ENCODE measurements around the gene GASK1A.

Gene GASK1A

GRCh38 chr3:43091481-43091880 lies 112.4 kb downstream of the GASK1A start:
- no peak for TF ChIP-seq ZNF8 (CRISPR knock-in tag; IDR thresholded peaks at IDR 0.05)
- no peak for TF ChIP-seq ARNTL (CRISPR knock-in tag; IDR thresholded peaks at IDR 0.05; ENCODE audit: borderline replicate concordance, low read depth)
- TF ChIP-seq ZNF70 (CRISPR knock-in tag; IDR thresholded peaks at IDR 0.05) = no peak
- no peak for TF ChIP-seq TOX (CRISPR knock-in tag; IDR thresholded peaks at IDR 0.05; ENCODE audit: borderline replicate concordance)
- no peak for TF ChIP-seq ZFP30 (CRISPR knock-in tag; IDR thresholded peaks at IDR 0.05)
- no peak for TF ChIP-seq SNAI2 (CRISPR knock-in tag; IDR thresholded peaks at IDR 0.05)
- no peak for TF ChIP-seq ESRRG (CRISPR knock-in tag; IDR thresholded peaks at IDR 0.05)
- no peak for TF ChIP-seq CREB5 (CRISPR knock-in tag; IDR thresholded peaks at IDR 0.05; ENCODE audit: low read depth)
- TF ChIP-seq TSHZ2 (CRISPR knock-in tag; IDR thresholded peaks at IDR 0.05) = no peak
- no peak for TF ChIP-seq GLIS3 (CRISPR knock-in tag; IDR thresholded peaks at IDR 0.05)
- no peak for TF ChIP-seq TCF4 (CRISPR knock-in tag; IDR thresholded peaks at IDR 0.05; ENCODE audit: borderline replicate concordance)
- no peak for TF ChIP-seq CSDC2 (CRISPR knock-in tag; IDR thresholded peaks at IDR 0.05)
- no peak for TF ChIP-seq PPARA (CRISPR knock-in tag; IDR thresholded peaks at IDR 0.05; ENCODE audit: borderline replicate concordance)
- TF ChIP-seq POU6F1 (CRISPR knock-in tag; IDR thresholded peaks at IDR 0.05; ENCODE audit: borderline replicate concordance, low read depth) = no peak
- TF ChIP-seq OSR1 (CRISPR knock-in tag; IDR thresholded peaks at IDR 0.05) = no peak
- no peak for TF ChIP-seq CSRNP3 (CRISPR knock-in tag; IDR thresholded peaks at IDR 0.05)
- TF ChIP-seq ZNF565 (CRISPR knock-in tag; conservative IDR thresholded peaks at IDR 0.05; ENCODE audit: low read depth) = no peak
- no peak for ATAC-seq

GRCh38 chr3:43093006-43093405 lies 113.9 kb downstream of the GASK1A start:
- no peak for ATAC-seq
- TF ChIP-seq ESRRG (CRISPR knock-in tag; IDR thresholded peaks at IDR 0.05) (no peak), ZFP30 (CRISPR knock-in tag; IDR thresholded peaks at IDR 0.05) (no peak), CSRNP3 (CRISPR knock-in tag; IDR thresholded peaks at IDR 0.05) (no peak), PATZ1 (CRISPR knock-in tag; IDR thresholded peaks at IDR 0.05; ENCODE audit: borderline replicate concordance) (no peak), ZNF8 (CRISPR knock-in tag; IDR thresholded peaks at IDR 0.05) (no peak), TSHZ2 (CRISPR knock-in tag; IDR thresholded peaks at IDR 0.05) (no peak), ZC3H10 (CRISPR knock-in tag; IDR thresholded peaks at IDR 0.05) (no peak), TOX (CRISPR knock-in tag; IDR thresholded peaks at IDR 0.05; ENCODE audit: borderline replicate concordance) (no peak), ZNF565 (CRISPR knock-in tag; conservative IDR thresholded peaks at IDR 0.05; ENCODE audit: low read depth) (no peak), ARNTL (CRISPR knock-in tag; IDR thresholded peaks at IDR 0.05; ENCODE audit: borderline replicate concordance, low read depth) (no peak), ISL1 (CRISPR knock-in tag; IDR thresholded peaks at IDR 0.05) (no peak)

Measured in SK-N-SH treated with all-trans-retinoic acid at 6 μM for 48 hours (cell line).